NCI-H510A (cell line): ENCODE results near the gene MAN2C1.
A peak's percentile ranks its signal among the peaks of the same experiment; 100 is the strongest.

Experiments
- DNase-seq: peaks from one replicate; lab custom pipeline; 2025; lab: John Stamatoyannopoulos, UW

Gene MAN2C1

DNA sequence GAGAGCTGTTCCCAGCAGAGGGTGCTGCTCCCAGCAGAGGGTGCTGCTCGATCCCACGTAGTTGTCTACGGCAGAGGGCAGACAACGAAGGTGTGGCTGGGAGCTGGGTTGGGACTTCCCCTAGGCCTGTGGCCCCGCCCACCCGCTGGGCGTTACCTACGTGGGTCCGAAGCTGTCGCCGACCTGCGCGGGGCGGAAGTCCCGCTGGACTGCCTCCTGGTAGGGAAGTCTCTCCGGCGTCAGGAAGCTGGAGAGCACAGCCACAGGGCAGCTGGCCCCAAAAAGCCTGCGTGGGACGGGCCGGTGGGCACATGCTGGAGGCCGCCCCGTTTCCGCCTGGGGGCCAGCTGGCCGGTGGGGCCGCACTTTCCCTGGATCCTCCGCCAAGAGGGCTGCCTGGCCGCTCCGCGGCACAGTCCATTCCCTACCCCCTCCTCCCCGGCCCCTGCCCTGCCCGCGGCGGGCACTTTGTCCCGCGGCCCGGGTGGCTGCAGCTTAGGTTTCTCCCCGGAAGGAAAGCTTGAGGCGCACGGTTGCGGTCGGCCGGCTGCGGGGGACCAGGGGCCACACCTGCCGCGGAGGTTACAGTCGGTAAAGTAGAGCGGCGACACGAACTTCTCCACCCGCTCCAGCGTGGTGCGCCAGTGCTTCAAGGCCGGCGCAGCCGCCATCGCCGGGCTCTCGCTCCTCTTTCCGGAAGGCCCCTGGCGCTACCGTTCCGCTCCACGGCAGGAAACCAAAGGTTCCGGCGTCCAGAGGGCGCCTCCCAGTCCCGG, at the start of gene MAN2C1:
TSS of gene MAN2C1 (minus strand) at position 695 of the 776 bp plus-strand sequence. CDS start at position 671, 24 bp downstream.
- DNase-seq = peak; percentile 94

DNA sequence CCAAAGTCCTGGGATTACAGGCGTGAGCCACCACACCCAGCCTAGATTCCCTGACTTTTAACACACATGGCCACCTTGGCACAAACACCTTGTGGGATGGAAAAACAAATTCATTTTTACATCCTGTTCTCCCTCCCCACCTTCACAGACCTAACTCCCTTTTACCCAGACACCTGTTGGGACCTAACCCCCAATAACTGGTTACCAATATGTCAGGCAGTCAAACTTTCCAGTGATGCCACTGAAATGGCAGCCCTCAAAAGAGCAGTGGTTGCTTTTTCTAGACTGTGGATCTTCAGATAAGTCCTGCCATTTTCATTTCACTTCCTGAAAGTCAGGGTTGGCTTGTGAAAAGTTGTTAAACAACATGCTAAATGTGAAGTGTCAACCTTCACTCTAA, 48.2 kb upstream of the MAN2C1 start:
- no peak for DNase-seq

DNA sequence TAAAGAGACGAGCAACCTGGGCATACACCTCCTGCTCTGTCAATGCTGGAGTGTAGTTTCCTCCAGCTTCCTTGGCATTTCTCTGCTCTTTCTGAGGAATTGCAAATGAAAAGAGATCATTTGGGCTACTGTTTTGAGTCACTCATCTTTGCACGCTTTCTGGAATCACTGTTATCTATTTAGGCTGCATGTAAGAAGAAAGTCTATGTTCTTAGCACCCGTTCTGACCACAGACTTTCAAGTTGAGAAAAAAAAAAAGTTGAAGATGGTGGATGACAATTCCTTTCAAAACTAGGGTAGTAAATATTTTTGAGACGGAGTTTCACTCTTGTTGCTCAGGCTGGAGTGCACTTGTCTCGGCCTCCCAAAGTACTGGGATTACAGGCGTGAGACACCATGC, 41.8 kb upstream of the MAN2C1 start:
- DNase-seq = no peak

DNA sequence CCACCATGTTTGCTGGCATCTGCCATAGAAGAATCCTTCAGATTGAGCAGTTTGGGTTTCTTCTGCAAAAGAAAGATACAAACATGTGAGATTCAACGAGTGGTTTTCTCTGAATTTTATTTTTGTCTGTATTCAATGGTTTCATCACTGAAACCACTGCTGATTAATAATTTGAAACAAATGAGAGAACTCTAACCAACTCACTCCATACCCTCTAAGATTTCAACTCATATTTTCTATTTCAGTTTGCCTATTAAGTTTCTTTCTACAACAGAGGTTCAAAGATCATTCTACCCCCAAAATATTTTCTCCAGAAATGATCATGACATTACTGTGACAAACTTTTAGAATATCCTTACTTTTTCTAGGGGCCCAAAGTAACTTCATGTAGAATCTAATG, 38.7 kb upstream of the MAN2C1 start:
- DNase-seq = no peak

DNA sequence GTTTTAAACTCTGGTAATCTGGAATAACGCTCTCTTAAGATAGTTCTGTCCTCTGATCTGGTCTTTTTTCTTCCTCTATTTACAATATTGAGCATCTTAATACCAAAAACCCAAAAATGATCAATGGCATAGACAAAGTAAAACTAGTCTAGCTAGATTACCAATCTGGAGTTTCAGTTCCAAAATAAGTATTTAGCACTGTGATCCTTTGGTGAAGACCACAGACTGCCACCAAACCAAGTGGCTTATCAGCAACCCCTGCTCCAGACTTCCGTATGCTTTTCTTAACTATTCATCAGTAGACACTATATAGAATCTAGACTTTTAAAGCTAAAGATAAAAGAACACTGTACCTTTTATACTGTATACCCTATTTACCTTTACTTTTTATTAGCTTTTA, 35.5 kb upstream of the MAN2C1 start:
- DNase-seq = no peak

DNA sequence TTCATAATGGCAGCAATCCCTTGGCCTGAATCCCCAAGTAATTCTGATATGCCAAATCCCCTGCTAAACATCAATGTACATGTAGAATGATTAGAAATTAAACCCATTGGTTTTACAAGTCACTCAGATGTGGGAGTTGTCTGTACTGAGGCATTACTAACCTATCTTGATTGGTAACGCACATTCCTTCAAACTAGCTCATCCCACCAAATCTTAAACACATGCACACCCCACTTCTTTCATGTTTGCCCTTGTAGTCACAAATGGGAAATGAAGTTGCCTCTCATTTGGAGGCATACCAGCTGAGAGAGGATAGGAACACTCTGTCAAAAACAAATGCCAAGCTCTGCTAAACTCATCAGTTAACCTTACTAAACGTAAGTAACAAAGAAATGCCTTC, 29.1 kb upstream of the MAN2C1 start:
- no peak for DNase-seq

DNA sequence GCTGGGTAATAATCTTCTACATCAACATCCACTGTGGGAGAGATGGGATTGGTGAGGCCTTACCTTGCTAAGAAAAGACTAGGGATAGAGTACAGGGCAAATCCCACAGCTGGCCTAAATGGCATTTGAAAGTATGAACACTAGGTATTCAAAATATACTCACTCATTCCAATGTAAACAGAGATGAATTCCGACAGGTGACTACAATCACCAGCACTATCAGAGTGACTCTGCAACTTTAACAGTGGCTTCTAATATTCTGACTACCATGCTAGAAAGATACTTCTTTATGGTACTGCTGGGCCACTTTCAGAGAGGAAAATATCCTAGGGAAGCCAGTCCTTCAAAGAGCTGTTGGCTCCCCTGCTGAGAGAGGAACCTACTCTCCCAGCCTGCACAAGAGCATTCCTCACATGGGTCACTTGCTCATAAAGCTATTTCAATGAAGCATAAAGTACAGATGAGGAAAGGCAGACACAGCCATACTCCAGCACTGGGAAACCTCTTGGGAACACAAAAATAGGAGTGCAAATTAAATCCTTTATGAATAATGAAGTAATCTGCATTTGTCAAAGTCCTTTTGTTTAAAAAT, 21.5 kb upstream of the MAN2C1 start:
- no peak for DNase-seq

DNA sequence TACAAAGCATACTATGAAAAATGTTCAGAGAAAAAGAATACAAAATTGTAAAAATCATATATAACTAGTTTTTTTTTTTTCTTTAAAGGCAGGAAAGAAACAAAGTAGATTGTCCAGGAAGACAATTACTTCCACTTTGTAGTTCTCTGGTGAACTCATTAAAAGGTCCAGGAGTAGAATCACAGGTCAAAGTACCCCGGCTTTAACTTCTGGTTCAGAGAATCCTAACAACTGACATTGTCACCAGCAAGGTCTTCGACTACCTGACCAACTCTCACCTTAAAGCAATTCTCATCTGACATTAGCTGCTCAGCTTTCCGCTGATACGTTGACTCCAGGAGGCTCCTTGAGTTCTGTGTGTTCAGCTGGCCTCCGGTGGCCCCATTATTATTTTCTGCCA, 15.6 kb upstream of the MAN2C1 start:
- peak; percentile 32 for DNase-seq

DNA sequence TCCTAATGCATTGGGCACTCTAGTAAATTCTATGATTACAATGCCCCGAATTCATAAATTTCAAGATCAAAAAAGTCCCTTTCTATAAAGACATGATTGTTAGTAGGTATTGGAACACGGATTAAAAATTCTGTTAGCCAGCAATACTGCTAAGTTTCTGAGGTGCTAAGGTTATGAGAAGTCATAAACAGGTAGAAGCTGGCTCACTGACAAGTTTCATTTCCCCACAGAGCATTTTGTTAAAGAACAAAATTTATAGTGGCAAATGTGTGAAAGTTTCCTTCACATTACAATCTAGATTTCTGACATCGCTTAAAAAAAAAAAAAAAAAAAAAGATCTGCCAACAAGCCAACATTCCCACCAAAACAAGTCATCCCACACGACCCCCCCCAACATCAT, 12.4 kb upstream of the MAN2C1 start:
- DNase-seq = no peak

DNA sequence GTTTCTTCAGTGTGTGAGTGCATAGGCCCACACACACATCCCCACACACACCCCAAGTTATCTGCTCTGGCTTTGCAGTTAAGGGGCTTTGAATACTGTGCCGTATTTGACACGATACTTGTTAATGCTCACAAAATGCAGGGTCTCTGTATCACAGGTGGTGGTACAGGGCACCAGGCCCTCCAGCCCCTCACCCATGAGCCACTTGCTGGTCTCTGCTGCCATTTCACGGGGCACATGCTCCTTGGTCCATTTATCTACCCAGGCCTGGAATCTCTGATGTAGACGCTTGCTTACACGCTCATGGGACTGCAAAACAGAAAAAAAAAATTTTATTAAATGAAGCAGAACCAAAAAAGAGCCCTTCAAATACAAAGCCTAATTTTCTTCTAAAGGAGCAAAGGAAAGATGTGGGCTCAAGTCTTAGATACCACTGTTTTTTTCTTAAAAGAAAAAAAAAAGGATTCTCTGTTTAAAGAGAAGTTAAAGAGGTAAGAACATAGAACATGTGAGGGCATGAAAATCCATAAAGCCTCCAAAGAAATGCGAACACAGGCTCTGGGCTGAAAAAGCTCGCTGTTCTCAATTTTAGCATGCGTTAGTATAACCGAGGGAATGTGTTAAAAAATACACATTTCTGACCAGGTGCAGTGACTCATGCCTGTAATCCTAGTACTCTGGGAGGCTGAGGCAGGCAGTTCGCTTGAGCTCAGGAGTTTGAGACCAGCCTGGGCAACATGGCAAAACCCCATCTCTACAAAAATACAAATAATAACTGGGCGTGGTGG, 3.7 kb upstream of the MAN2C1 start:
- no peak for DNase-seq

DNA sequence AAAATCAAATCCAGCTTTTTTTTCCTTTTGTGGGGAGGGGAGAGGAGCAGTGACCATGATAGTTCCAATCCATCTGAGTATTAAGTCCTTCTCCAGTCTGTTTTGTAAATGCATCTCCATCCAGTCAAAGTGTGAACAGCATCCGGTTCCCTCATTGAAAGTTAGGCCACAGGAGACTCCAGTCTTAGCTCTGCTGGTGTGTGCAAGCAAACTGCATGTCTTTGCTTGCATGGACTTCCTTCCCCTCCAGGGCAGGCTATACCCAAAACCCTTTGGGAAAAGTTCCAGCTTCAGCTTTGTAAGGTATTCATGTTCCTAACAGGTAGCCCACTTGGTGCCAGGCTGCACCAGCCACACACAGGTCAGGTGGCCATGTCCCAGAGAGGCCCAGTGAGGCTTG, 3.1 kb upstream of the MAN2C1 start:
- DNase-seq = no peak

DNA sequence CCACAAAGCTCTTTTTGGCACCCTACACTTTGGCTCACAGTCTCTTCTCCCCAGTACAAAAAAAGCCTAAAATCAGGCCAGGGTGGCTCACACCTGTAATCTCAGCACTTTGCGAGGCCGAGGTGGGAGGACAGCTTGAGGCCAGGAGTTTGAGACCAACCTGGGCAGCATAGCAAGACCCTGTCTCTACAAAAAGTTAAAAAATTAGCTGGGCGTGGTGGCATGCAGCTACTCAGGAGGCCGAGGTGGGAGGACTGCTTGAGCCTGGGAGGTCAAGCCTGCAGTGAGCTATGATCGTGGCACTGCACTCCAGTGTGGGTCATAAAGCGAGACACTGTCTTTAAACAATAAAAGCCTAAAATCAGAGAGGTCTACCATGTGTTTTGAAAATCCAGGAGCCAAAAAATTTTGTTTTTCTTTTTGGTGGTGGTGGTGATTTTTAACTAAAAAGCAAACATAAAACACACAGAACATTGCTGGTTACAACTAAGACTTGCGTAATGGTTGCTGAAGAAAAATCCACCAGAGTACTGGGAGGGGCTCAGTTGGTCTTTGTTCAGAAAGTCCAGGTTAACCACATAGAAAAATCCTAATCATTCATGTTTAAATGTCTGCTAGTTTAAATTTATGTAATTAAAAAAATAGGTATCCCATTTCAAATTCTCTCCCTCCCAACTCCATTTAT, 1.6 kb upstream of the MAN2C1 start:
- no peak for DNase-seq

DNA sequence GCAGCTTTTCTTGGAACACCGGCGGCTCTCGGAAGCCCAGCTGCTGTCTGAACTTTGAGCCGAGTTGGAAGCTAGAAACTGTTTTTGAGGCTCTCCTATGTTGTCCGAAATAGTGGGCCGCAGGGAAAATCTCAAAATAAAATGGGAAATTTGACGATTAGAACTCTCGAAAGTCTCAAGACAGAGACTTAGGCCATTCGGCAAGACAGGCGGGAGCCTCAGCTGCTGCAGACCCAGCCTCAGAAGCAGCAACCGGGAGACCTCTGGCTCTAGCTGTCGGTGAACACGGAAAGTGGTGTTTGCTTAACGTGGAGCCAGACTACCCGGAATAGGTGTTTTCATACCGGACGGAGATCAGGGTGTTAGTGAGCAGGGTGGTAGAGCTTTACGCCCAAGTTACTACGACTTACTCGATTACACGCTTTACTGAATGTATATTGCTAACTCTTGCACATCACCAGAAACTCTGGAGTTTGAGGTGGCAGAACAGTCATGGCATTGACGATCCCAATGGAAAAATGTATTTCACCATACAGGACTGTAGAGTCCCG, 357 bp upstream of the MAN2C1 start:
- no peak for DNase-seq

DNA sequence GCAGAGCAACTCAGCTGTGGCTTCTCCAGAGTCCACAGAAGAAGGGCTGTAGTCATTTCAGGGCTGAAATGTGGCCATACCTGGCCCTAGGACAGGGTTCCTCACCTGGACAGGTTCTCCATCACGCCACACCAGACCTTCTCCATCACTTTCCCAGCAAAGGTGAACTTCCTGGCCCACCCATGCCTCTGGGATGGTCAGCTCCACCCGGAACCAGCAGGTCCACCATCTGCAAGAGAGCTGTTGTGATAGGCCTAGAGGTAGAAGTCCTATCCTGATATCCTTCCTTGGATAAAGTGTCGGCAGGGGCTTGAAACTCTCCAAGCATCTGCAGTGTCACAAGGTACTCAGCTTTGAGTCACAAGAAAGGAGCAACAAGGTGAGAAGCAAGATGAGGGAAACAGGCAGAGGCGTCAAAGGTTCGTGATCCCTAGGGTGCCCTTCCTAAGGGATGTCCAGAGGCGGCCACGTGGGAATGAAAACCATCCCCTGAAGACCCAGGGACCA, 948 bp downstream of the MAN2C1 start:
- DNase-seq = no peak

DNA sequence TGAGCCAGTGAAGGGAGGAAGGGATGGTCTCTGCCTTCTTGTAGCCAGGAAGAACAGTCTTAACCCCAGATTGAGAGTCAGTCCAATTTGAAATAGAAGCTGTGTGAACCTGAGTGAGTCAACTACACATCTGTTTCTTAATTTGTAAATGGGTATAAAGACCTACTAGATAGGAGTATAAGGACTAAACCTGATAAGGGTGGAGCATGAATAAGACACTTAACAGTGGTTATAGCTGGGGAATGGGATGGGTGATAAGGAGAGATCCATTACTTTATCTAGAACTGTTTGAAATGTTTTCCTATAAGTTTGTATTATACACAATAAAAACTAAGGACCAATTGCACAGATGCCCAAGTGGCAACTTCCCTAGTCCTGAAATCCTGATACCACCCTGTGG, 1.4 kb downstream of the MAN2C1 start:
- no peak for DNase-seq

DNA sequence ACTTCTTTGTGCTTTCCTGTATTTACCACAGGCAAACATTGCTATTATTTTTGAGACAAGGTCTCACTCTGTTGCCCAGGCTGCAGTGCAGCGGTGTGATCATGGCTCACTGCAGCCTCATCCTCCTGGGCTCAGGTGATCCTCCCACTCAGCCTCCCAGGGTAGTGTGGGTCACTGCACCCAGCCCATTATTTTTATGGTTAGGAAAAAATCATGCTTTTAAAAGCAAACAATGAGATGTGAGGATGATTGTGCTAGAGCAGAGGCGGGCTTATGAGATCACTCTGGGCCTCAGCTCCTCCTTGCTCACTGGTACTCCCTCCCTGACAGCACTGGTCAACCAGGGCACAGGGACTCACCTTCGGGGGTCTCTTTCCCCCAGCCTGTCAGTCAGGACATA, 2.2 kb downstream of the MAN2C1 start:
- no peak for DNase-seq

DNA sequence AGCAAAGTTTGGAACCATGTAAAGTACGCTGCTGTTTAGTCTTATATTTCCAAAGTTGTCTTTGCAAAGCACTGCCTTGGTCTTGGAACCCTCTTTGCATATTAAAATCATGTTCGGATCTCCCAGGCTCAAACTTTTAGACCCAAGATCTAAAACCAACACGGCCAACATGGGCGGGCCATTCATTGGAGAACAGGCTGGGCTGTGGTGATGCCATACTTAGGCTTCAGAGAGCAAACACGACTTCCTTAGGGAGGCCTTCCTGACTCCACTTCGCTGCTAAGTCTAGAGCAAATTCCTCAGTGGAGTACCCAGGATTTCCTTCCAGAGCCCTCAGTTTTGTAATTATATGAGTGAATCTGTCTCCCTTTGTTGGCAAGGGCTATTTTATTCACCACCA, 3.5 kb downstream of the MAN2C1 start:
- DNase-seq = no peak

DNA sequence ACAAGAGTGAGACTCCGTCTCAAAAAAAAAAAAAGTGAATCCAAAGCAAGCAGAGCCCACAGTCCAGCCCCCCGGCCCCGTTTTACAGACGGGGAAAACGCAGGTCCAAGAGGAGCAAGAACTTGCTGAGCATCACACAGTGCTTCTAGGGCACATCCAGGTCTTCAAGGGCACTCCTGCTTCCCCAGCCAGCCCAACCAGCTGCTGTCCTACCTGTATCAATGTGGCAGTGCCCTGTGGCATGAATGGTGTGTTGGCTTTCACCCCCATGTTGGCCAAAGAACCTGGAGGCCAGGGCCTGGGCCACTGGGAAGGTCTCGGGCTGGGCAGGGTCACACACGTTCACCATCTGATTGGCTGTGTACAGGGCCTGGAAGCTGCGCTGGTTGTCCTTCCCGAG, 4.6 kb downstream of the MAN2C1 start:
- DNase-seq = no peak

DNA sequence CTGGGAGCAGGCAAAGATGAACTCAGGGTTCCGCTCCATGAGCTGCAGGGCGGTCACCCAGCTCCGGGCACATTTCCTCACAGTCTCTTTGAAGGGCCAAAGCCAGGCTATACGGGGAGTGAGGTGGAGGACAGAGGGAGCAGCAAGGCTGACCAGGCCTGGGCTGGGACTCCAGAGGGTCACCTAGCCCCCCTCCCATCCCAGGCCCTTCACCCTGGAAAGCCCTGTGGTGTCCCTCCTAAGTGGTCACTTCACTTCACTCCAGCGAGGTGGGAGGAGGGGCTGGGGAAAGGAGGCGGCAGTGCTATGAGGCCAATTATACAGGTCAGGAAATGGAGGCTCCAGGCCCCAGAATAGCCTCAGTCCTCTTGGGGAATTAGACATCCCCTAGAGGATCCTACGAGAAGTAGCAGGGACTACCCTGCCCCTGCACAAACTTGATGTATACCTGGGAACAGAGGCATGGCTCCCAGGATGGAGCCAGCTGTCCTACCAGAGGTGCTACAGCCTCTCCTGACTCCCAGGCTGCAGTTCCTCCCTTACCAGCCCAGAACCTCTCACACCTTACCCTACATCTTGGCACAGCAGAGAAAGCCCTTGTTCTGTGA, 5.7 kb downstream of the MAN2C1 start:
- DNase-seq = no peak

DNA sequence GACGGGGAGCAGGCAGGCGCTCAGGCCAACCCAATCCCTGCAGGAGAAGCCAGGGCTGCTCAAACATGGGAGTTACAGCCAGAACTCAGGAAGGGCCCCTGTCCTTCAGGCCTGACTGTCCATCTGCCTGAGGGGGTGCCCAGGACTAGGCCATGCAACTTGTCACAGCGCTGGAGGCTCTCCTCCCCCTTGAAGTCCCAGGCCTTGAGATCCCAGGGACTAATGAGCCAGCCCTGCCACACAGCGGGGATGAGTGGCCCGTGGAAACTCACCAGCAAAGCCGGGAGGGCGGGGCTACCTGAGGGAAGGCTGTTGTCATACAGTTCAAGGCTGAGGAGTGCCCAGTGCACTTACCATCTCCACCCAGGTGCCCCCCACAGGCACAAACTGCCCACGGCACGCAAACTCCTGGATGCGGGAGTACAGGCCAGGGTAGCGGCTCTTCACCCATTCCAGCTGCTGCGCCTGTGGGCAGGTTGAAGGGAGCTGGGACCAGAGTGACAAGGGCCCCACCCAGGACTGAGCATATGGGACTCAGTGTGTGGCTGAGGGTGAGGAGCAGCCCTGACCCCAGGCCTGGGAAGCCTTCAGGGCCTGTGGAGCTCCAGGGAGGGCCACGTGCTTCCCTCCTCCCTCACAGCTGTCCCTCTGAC, 6.3 kb downstream of the MAN2C1 start:
- DNase-seq = no peak

DNA sequence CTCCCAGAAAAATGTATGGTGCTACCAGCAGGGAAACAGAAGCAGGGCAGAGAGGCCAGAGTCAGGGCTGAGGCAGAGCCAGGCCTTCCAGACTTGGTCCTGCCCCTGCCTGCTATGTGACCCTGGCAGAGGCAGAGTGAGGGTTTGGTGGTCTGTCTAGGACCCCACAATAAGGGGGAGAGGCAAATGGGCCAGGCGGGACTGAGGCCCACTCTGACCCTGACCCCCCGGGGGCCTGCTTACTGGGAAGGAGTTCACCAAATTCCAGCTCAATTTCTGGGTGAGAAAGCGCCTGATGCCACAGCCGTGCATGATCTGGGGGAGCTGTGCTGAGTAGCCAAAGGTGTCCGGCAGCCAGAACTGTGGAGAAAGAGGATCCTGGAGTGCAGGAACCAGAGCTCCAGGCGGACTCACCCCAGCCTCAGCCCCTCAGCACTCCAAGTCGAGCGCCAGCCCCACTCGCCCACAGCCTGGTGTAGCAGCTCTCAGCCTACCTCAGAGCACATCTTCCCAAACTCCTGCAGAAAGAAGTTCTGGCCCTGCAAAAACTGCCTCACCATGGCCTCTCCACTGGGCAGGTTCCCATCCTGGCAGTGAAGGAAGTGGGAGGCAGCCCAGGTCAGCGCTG, 6.9 kb downstream of the MAN2C1 start:
- DNase-seq = no peak
